ENCODE data around the gene KIF27.

KIF27 gene

DNA sequence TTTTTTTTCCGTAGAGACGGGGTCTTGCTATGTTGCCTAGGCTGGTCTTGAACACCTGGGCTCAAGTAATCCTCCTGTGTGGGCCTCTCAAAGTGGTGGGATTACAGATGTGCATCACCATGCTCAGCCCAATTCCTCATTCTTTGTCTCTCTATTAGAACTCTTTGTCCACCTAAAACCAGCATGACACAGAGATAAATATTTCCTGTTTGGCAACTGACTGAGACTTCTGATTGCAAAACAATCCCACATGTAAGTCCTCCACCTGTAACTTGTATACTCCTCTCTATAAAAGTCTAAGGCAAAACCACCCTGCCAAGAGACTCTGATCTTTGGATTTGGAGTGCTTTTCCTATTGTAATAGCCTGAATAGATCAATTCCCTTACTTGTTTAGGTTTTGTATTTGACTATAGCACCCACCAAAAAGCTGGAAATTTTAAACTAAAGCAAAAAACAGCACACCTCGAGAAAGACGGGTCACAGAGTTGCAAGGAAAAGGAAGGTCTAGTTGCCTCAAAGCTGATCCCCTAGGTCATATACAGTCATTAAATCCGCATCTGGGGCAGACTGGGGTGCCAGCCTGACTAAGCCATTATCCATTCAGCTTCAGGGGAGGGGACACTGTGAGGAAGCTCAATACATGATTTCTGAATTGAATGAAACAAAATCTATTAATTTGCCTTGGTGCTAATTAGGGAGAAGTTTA lies 13.5 kb upstream of the KIF27 start:
- no peaks in the 10 kb centered on the region for H3K4me1 ChIP-seq (ENCODE audit: control insufficient read depth, low read length)
- no peaks in the 10 kb centered on the region for H3K9me3 ChIP-seq (ENCODE audit: control insufficient read depth, insufficient read depth, low read length)
- no peaks in the 10 kb centered on the region for H4K20me1 ChIP-seq (ENCODE audit: control insufficient read depth, insufficient read depth, low read depth, low read length)
- H3F3A ChIP-seq (ENCODE audit: control insufficient read depth, insufficient read depth) = no peaks in the 10 kb centered on the region
- peaks cover 5% of the 10 kb centered on the region for H3K27me3 ChIP-seq (ENCODE audit: control insufficient read depth, low read length)
- H3K9me2 ChIP-seq (replicated peaks; ENCODE audit: control insufficient read depth, low read length) = no peaks in the 10 kb centered on the region
- no peak overlapping the region for H3K4me2 ChIP-seq (ENCODE audit: low read length)
- H3K4me3 ChIP-seq (ENCODE audit: low read length) = no peak overlapping the region
- TF ChIP-seq EZH2phosphoT487 (IDR thresholded peaks at IDR 0.05; ENCODE audit: borderline replicate concordance, low read length) = no peak
- TF ChIP-seq, protein P1, sequence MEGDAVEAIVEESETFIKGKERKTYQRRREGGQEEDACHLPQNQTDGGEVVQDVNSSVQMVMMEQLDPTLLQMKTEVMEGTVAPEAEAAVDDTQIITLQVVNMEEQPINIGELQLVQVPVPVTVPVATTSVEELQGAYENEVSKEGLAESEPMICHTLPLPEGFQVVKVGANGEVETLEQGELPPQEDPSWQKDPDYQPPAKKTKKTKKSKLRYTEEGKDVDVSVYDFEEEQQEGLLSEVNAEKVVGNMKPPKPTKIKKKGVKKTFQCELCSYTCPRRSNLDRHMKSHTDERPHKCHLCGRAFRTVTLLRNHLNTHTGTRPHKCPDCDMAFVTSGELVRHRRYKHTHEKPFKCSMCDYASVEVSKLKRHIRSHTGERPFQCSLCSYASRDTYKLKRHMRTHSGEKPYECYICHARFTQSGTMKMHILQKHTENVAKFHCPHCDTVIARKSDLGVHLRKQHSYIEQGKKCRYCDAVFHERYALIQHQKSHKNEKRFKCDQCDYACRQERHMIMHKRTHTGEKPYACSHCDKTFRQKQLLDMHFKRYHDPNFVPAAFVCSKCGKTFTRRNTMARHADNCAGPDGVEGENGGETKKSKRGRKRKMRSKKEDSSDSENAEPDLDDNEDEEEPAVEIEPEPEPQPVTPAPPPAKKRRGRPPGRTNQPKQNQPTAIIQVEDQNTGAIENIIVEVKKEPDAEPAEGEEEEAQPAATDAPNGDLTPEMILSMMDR (IDR thresholded peaks at IDR 0.05; ENCODE audit: low read depth, low read length, poor library complexity, severe bottlenecking) = no peak
- no peak overlapping the region for H3K27ac ChIP-seq (ENCODE audit: low read depth, low read length)
- H3K79me2 ChIP-seq (ENCODE audit: control insufficient read depth, low read length) = no peaks in the 10 kb centered on the region
- peaks cover 14% of the 10 kb centered on the region for H3K36me3 ChIP-seq (ENCODE audit: control insufficient read depth, low read length)

- no peaks in the 10 kb centered on the region for H3F3A ChIP-seq (ENCODE audit: control insufficient read depth, insufficient read depth)
- peaks cover 7% of the 10 kb centered on the region for H3K36me3 ChIP-seq (ENCODE audit: control insufficient read depth, low read length)
- no peaks in the 10 kb centered on the region for H4K20me1 ChIP-seq (ENCODE audit: control insufficient read depth, insufficient read depth, low read depth, low read length)
- H3K9me3 ChIP-seq (ENCODE audit: control insufficient read depth, insufficient read depth, low read length) = no peaks in the 10 kb centered on the region
- no peaks in the 10 kb centered on the region for H3K79me2 ChIP-seq (ENCODE audit: control insufficient read depth, low read length)
- no peaks in the 10 kb centered on the region for H3K4me1 ChIP-seq (ENCODE audit: control insufficient read depth, low read length)
- H3K4me3 ChIP-seq (ENCODE audit: low read length) = no peak overlapping the region
- H3K27ac ChIP-seq (ENCODE audit: low read depth, low read length) = no peak overlapping the region
- TF ChIP-seq EZH2phosphoT487 (IDR thresholded peaks at IDR 0.05; ENCODE audit: borderline replicate concordance, low read length) = no peak
- TF ChIP-seq, protein P1 (IDR thresholded peaks at IDR 0.05; ENCODE audit: low read depth, low read length, poor library complexity, severe bottlenecking) = no peak
- no peak overlapping the region for H3K4me2 ChIP-seq (ENCODE audit: low read length)
- no peaks in the 10 kb centered on the region for H3K9me2 ChIP-seq (replicated peaks; ENCODE audit: control insufficient read depth, low read length)
- peaks cover 5% of the 10 kb centered on the region for H3K27me3 ChIP-seq (ENCODE audit: control insufficient read depth, low read length)
Measured at GRCh38 chr9:83933790-83934189, 12.6 kb upstream of the KIF27 start.

DNA sequence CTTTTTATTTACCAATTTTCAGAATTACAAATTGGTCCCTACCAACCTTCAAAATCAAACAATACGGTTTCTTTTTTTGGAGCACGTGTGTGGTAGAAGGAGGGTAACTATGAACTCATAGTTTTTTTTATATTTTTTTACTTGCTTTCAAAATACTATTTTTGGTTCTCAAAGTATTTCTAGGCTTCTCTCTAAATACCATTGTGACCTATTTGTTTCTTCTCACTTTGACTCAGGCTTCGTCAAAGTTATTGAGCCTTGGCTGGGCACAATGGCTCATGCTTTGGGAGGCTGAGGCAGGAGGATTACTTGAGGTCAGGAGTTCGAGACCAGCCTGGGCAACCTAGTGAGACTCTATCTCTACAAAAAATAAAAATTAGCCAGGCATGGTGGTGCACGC lies 11.6 kb upstream of the KIF27 start:
- Histone ChIP-seq H3K36me3 (ENCODE audit: control insufficient read depth, low read length) (peaks cover 5% of the 10 kb centered on the region), H3K4me2 (ENCODE audit: low read length) (no peak overlapping the region), H4K20me1 (ENCODE audit: control insufficient read depth, insufficient read depth, low read depth, low read length) (no peaks in the 10 kb centered on the region), H3K9me3 (ENCODE audit: control insufficient read depth, insufficient read depth, low read length) (no peaks in the 10 kb centered on the region), H3K9me2 (replicated peaks; ENCODE audit: control insufficient read depth, low read length) (no peaks in the 10 kb centered on the region), H3F3A (ENCODE audit: control insufficient read depth, insufficient read depth) (no peaks in the 10 kb centered on the region), H3K4me1 (ENCODE audit: control insufficient read depth, low read length) (no peaks in the 10 kb centered on the region), H3K79me2 (ENCODE audit: control insufficient read depth, low read length) (no peaks in the 10 kb centered on the region), H3K27me3 (ENCODE audit: control insufficient read depth, low read length) (peaks cover 6% of the 10 kb centered on the region), H3K27ac (ENCODE audit: low read depth, low read length) (no peak overlapping the region), H3K4me3 (ENCODE audit: low read length) (no peak overlapping the region)
- no peak for TF ChIP-seq EZH2phosphoT487 (IDR thresholded peaks at IDR 0.05; ENCODE audit: borderline replicate concordance, low read length)
- TF ChIP-seq, protein P1 (IDR thresholded peaks at IDR 0.05; ENCODE audit: low read depth, low read length, poor library complexity, severe bottlenecking) = no peak
